GM13977 (cell line): ENCODE data around the gene CHST1.

Experiments
- DNase-seq: peaks from one replicate; pipeline ENCODE4 v3.0.0; 2012; ENCODE audit warnings: low spot score
- in situ Hi-C: fragments of 300-500 bp; cut with MboI; formaldehyde crosslinking; loops from one replicate; pipeline ENCODE4 v1.12.0; 2022; ENCODE audit warnings: low sequenced_read_pairs, low pct_unique_long_range_greater_than_20kb, mixed read lengths, inconsistent platforms; ENCODE audit not compliant: unreplicated experiment
- TF ChIP-seq, protein P1 (sequence below): IDR thresholded peaks from 2 replicates; pipeline ENCODE4 v1.5.1; 2012; ENCODE audit warnings: mild to moderate bottlenecking, control low read depth; ENCODE audit not compliant: insufficient read depth; ENCODE audit errors: extremely low read depth, missing control alignments

Gene CHST1

DNA sequence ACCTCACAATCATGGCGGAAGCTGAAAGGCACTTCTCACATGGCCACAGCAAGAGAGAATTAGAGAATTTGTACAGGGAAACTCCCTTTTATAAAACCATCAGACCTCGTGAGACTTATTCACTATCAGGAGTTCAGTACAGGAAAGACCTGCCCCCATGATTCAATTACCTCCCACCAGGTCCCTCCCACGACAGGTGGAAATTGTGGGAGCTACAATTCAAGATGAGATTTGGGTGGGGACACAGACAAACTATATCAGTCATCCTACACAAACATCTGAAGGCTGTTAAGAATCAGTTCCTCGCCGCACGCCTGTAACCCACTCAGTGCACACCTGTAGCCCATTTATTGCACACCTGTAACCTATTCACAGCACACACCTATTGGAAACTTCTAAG, 39.8 kb downstream of the CHST1 start:
- no peak for DNase-seq
- TF ChIP-seq, protein P1, sequence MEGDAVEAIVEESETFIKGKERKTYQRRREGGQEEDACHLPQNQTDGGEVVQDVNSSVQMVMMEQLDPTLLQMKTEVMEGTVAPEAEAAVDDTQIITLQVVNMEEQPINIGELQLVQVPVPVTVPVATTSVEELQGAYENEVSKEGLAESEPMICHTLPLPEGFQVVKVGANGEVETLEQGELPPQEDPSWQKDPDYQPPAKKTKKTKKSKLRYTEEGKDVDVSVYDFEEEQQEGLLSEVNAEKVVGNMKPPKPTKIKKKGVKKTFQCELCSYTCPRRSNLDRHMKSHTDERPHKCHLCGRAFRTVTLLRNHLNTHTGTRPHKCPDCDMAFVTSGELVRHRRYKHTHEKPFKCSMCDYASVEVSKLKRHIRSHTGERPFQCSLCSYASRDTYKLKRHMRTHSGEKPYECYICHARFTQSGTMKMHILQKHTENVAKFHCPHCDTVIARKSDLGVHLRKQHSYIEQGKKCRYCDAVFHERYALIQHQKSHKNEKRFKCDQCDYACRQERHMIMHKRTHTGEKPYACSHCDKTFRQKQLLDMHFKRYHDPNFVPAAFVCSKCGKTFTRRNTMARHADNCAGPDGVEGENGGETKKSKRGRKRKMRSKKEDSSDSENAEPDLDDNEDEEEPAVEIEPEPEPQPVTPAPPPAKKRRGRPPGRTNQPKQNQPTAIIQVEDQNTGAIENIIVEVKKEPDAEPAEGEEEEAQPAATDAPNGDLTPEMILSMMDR, result no peak
- in situ Hi-C loops, result no loop called here

DNA sequence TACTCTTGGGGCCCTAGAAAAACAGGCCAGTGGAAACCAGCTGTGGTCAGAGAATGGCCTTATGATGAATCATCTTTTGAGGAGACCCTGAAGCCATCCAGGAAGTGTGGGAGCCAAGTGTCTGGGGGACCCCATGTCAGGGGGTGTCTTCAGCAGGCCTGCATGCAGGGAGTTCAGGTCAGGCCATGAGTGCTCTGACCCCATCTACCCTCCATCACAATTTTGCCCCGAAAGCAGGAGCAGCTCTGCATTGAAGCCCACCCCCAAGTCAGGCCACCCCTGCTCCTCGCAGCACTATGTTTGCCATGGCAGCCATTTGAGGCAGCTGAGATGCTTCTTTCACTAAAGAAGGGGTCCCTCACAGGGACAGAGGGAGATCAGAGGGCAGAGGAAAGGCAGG, 41.3 kb downstream of the CHST1 start:
- in situ Hi-C loops, result no loop called here
- TF ChIP-seq, protein P1, result no peak
- no peak for DNase-seq

DNA sequence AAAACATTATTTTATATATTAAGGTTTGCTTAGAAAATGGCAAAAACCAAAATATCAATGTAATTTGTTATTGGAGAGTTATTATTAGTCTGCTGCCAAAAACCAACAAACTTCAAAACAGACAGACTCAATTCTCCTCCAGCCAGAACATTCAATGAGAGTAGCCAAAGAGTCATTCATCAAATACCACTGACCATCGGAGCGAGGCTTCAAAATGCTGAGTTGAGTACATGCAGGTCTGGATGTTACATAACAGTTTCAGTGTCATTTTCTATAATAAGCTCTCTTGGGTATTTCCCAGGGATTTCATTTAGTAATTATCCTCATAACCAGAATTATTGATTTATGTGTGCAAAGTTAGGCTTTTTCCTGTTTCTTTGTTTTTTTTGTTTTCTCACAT, 42.6 kb downstream of the CHST1 start:
- in situ Hi-C loops, result no loop called here
- DNase-seq, result no peak
- TF ChIP-seq, protein P1, result no peak

DNA sequence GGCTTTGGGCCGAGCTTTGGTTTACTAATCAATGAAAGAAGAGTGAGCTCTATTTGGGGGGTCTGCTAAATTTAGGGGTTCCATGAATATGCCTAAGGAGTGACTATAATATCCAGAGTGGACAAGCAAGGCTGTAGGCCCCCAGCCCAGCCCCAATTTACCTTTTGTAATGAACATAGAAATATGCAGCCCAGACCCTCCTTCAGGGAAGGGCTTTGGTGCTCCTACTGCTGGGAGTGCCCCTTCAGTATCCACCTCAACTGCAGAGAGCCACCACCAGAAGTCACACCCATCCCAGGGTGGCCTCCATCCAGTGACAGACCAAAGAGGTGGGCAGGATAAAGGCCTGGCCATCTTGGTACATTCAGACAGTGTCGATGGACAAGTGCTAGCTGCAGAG, 43.1 kb downstream of the CHST1 start:
- TF ChIP-seq, protein P1, result no peak
- in situ Hi-C loops, result no loop called here
- DNase-seq, result no peak

DNA sequence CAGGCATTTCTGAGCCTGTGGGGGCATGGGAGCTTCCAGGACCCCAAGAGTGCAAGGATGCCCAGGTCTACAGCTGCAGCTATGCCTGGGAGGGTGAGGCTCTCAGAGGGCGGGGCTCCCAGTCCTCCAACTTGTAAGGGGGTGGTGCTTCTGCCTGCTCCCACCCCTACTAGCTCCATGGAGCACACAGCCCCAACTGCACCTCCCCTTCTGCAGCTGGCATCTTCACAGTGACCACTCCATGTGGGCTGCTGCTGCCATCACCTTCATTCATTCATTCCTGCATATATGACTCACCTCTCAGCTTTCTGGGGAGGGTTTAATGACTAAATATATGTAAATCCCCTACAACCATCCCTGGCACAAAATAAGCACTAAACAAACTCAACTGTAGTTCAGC, 43.8 kb downstream of the CHST1 start:
- in situ Hi-C loops, result no loop called here
- DNase-seq, result no peak
- TF ChIP-seq, protein P1, result no peak

DNA sequence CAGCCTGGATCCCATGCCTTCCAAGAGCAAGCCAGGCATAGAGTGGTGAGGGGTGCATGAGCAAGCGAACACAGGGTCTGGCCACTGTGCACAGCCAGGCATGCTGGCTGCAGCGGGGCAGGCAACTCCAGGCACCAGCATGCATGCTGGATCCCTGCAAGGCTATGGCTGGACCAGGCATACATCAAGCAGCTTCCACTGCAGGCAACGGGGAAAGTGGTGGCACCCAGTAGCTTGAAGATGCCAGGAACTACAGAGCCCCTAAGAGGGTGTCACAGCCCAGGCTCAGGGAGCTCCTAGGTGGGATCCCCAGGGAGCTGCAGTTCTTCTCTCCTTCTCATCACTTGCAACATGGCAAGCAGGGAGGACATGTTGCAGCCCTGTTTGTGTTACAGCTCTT, 45.2 kb downstream of the CHST1 start:
- no peak for DNase-seq
- in situ Hi-C loops, result no loop called here
- TF ChIP-seq, protein P1, result no peak

DNA sequence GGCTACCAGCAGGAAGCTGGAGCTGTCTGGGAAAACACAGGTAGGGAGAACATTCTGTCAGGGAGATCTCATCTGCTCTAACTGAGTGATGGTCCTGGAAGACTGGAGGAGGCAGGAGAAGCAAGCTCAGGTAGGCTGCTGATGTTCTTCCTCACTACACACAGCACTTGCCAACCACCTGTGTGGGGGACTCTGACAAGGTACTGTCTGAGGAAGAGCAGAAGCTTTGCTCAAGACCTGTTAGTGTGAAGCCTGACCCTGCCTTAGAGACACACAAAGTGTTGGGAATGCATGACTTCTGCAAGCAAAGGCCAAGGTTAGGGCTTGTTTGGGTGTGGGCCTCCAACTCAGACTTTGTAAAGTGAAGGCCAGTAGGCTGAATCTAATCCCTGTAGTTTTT, 46.5 kb downstream of the CHST1 start:
- DNase-seq, result no peak
- TF ChIP-seq, protein P1, result no peak
- in situ Hi-C loops, result no loop called here
